SK-N-SH (cell line): ENCODE results near the gene FUT7. TPM values are rescaled to one million over a fixed set of nuclear protein-coding genes. Genes with fewer than 3 reads are reported as not detected.

Source experiments
- CTCF ChIA-PET: fragments of 300-600, 350-600 bp; formaldehyde crosslinking; extraction: SDS; loops from one replicate; lab custom pipeline; 2021; lab: Yijun Ruan, JAX
- POLR2A ChIA-PET: fragments of 350-600 bp; sonication (Branson Sonifier 250); formaldehyde crosslinking; extraction: SDS; loops from one replicate; lab custom pipeline; 2020; ENCODE audit warnings: antibody characterized with exemption, inconsistent platforms; lab: Yijun Ruan, JAX
- DNase-seq: peaks from one replicate; pipeline ENCODE4 v3.0.0; 2012
- H2AFZ ChIP-seq: fragments of 200-600 bp; sonication (generic); 2 replicates; pipeline ENCODE4 v1.8.1; 2016; ENCODE audit warnings: antibody characterized with exemption, mild to moderate bottlenecking, low read depth
- H3F3A ChIP-seq: fragments of 200-600 bp; sonication (generic); replicated peaks from 2 replicates; pipeline ENCODE3; 2016; ENCODE audit warnings: antibody characterized with exemption, mild to moderate bottlenecking; ENCODE audit not compliant: insufficient read depth
- H3K27ac ChIP-seq, 2 experiments: fragments of 200-500 bp in 1 of 2; fragments of 200-600 bp in 1 of 2; sonication (Bioruptor generic) in 1 of 2; sonication (generic), shearing (Covaris generic) in 1 of 2; 2 replicates each; pipeline versions ENCODE4 v1.5.1 to v1.6.1; 2014 to 2016; ENCODE audit warnings: low read depth in 2 of 2, inconsistent platforms in 1 of 2, low read length in 1 of 2, mild to moderate bottlenecking in 1 of 2, mixed read lengths in 1 of 2
- H3K27me3 ChIP-seq: fragments of 200-600 bp; sonication (generic), shearing (Covaris generic); 2 replicates; pipeline ENCODE4 v1.6.1; 2016; ENCODE audit warnings: mixed run types; ENCODE audit not compliant: insufficient read depth
- H3K36me3 ChIP-seq, 2 experiments: fragments of 200-500 bp in 1 of 2; fragments of 200-600 bp in 1 of 2; sonication (Bioruptor generic) in 1 of 2; sonication (generic) in 1 of 2; replicated peaks in 1 of 2; 2 replicates each; pipeline versions ENCODE3 to v1.5.1; 2014 to 2016; ENCODE audit warnings: low read length in 1 of 2, mild to moderate bottlenecking in 1 of 2; ENCODE audit not compliant: insufficient read depth in 2 of 2, control insufficient read depth in 1 of 2
- H3K4me1 ChIP-seq, 2 experiments: fragments of 200-500 bp in 1 of 2; fragments of 200-600 bp in 1 of 2; sonication (Bioruptor generic) in 1 of 2; sonication (generic), shearing (Covaris generic) in 1 of 2; 2 replicates each; pipeline versions ENCODE4 v1.5.1 to v1.6.1; 2014 to 2016; ENCODE audit warnings: low read depth in 1 of 2, low read length in 1 of 2, mixed run types in 1 of 2; ENCODE audit not compliant: insufficient read depth in 2 of 2, control insufficient read depth in 1 of 2
- H3K4me2 ChIP-seq: fragments of 200-600 bp; sonication (generic), shearing (Covaris generic); 2 replicates; pipeline ENCODE4 v1.6.1; 2017; ENCODE audit warnings: mixed run types
- H3K4me3 ChIP-seq, 2 experiments: fragments of 200-500 bp in 1 of 2; fragments of 200-600 bp in 1 of 2; sonication (Bioruptor generic) in 1 of 2; sonication (generic), shearing (Covaris generic) in 1 of 2; 2 replicates each; pipeline versions ENCODE4 v1.5.1 to v1.8.1; 2014 to 2016; ENCODE audit warnings: low read depth in 2 of 2, inconsistent platforms in 1 of 2, low read length in 1 of 2, mild to moderate bottlenecking in 1 of 2, mixed read lengths in 1 of 2, moderate library complexity in 1 of 2
- H3K79me2 ChIP-seq: fragments of 200-600 bp; sonication (generic); 2 replicates; pipeline ENCODE4 v1.8.1; 2017; ENCODE audit warnings: mild to moderate bottlenecking; ENCODE audit not compliant: insufficient read depth
- H3K9ac ChIP-seq: fragments of 200-600 bp; sonication (generic); 2 replicates; pipeline ENCODE4 v1.6.1; 2017; ENCODE audit warnings: mixed run types
- H3K9me2 ChIP-seq: fragments of 200-600 bp; sonication (generic); 2 replicates; pipeline ENCODE4 v1.6.1; 2017; ENCODE audit warnings: mixed run types
- H3K9me3 ChIP-seq: fragments of 200-600 bp; sonication (generic); 2 replicates; pipeline ENCODE4 v1.6.1; 2017; ENCODE audit warnings: mixed run types, mild to moderate bottlenecking, moderate library complexity
- H4K20me1 ChIP-seq: fragments of 200-600 bp; sonication (generic); 2 replicates; pipeline ENCODE4 v1.6.1; 2017; ENCODE audit warnings: mild to moderate bottlenecking, mixed run types; ENCODE audit not compliant: insufficient read depth
- CHD2 ChIP-seq: fragments of 150-350 bp; IDR thresholded peaks from 2 replicates; pipeline ENCODE4 v1.6.1; 2018; ENCODE audit warnings: low read length; ENCODE audit not compliant: partially characterized antibody
- ELF1 ChIP-seq: IDR thresholded peaks from 2 replicates; pipeline ENCODE4 v1.4.0; 2012
- EP300 ChIP-seq, 2 experiments: IDR thresholded peaks; 2 replicates each; pipeline versions ENCODE4 v1.4.0 to v1.6.1; 2012; ENCODE audit warnings: borderline replicate concordance in 1 of 2, low read depth in 1 of 2, low read length in 1 of 2
- FOSL2 ChIP-seq: IDR thresholded peaks from 2 replicates; pipeline ENCODE4 v1.4.0; 2012; ENCODE audit warnings: low read depth, mild to moderate bottlenecking, moderate library complexity, borderline replicate concordance
- FOXM1 ChIP-seq: IDR thresholded peaks from 2 replicates; pipeline ENCODE4 v1.4.0; 2012; ENCODE audit warnings: low read depth, mild to moderate bottlenecking
- GATA2 ChIP-seq: sonication (generic); formaldehyde crosslinking; IDR thresholded peaks from 2 replicates; pipeline ENCODE4 v1.5.0; 2020; ENCODE audit warnings: mild to moderate bottlenecking, missing genetic modification reagents
- JUND ChIP-seq: IDR thresholded peaks from 2 replicates; pipeline ENCODE4 v1.4.0; 2012
- MAX ChIP-seq: IDR thresholded peaks from 2 replicates; pipeline ENCODE4 v1.4.0; 2012; ENCODE audit warnings: low read depth
- MEF2A ChIP-seq: IDR thresholded peaks from 2 replicates; pipeline ENCODE4 v1.4.0; 2012; ENCODE audit warnings: low read depth, borderline replicate concordance
- MXI1 ChIP-seq: IDR thresholded peaks from 2 replicates; pipeline ENCODE4 v1.6.1; 2012; ENCODE audit warnings: mild to moderate bottlenecking, low read depth, low read length, improper control_type of control experiment
- NFIC ChIP-seq: IDR thresholded peaks from 2 replicates; pipeline ENCODE4 v1.4.0; 2012; ENCODE audit warnings: borderline replicate concordance
- PBX3 ChIP-seq: IDR thresholded peaks from 2 replicates; pipeline ENCODE4; 2012
- RCOR1 ChIP-seq: fragments of 150-350 bp; IDR thresholded peaks from 2 replicates; pipeline ENCODE4 v1.6.1; 2017; ENCODE audit warnings: antibody characterized with exemption, low read length
- REST ChIP-seq: IDR thresholded peaks from 2 replicates; pipeline ENCODE4 v1.6.1; 2012; ENCODE audit warnings: mild to moderate bottlenecking, low read depth, low read length, moderate library complexity
- RXRA ChIP-seq: IDR thresholded peaks from 2 replicates; pipeline ENCODE4 v1.4.0; 2012; ENCODE audit warnings: low read depth, mild to moderate bottlenecking, borderline replicate concordance
- SIN3A ChIP-seq: IDR thresholded peaks from 2 replicates; pipeline ENCODE4 v1.6.1; 2012; ENCODE audit warnings: low read depth, mild to moderate bottlenecking, low read length, moderate library complexity, borderline replicate concordance
- YY1 ChIP-seq: IDR thresholded peaks from 2 replicates; pipeline ENCODE4 v1.4.0; 2012; ENCODE audit warnings: low read depth, mild to moderate bottlenecking
- WGBS: methylation state at CpG from one replicate; pipeline ENCODE4 v1.1.6; 2017; ENCODE audit warnings: low lambda C conversion rate; 5-methylcytosine and 5-hydroxymethylcytosine counted together
- polyA plus RNA-seq, 3 experiments: library from polyadenylated mRNA; depleted of rRNA; stranded (reverse); fragments of >200 nt; gene quantifications; 2 replicates each; pipeline ENCODE4 v1.2.3, GENCODE V29; 2012

Gene FUT7
- polyA plus RNA-seq, 1 of the 3 experiments (the other 2 are of a cell fraction) = not detected

GRCh38 chr9:136995362-136995761, 36.5 kb downstream of the FUT7 start:
- Histone ChIP-seq H2AFZ (no peak overlapping the region), H3K4me3 (no peak overlapping the region), H3K9me3 (no peaks in the 10 kb centered on the region), H3K9ac (no peak overlapping the region), H3K36me3 (peaks cover 0 to 7% of the 10 kb centered on the region in 2 experiments), H3F3A (no peaks in the 10 kb centered on the region), H4K20me1 (0 out of 2 replicates have a peak, but pooled peaks cover 3% of the 10 kb centered on the region), H3K79me2 (peaks cover 18% of the 10 kb centered on the region; the same call in 1 of the 2 replicates), H3K27ac (no peak overlapping the region), H3K4me1 (peaks cover 9 to 24% of the 10 kb centered on the region in 2 experiments; a peak in 3 of 4 replicates), H3K4me2 (no peak overlapping the region), H3K9me2 (no peaks in the 10 kb centered on the region), H3K27me3 (no peaks in the 10 kb centered on the region)
- DNase-seq = no peak
- ChIA-PET CTCF (interaction anchor here (0.9 to 6.8 kb wide), 5 partner anchors 33 to 68 kb away, joined by 3 to 68 read pairs (median 10); partner anchors contain the start of genes ABCA2, FBXW5 and FUT7), POLR2A (interaction anchor here (0.7 kb wide), 1 partner anchor 44 kb away, joined by 3 read pairs; no protein-coding TSS in a partner anchor)
- WGBS = 93% methylated on average over 30 of the region's 30 CpGs
- TF ChIP-seq SIN3A = no peak
- TF ChIP-seq YY1 = no peak
- no peak for TF ChIP-seq FOSL2
- no peak for TF ChIP-seq GATA2 (CRISPR knock-in tag)
- TF ChIP-seq RCOR1 = no peak
- TF ChIP-seq RXRA = no peak
- TF ChIP-seq CHD2 = no peak
- no peak for TF ChIP-seq REST
- no peak for TF ChIP-seq MXI1
- no peak for TF ChIP-seq FOXM1
- TF ChIP-seq MAX = no peak

GRCh38 chr9:136994888-136995230, 37.0 kb downstream of the FUT7 start:
- no peaks in the 10 kb centered on the region for H3K9me2 ChIP-seq
- 0 out of 2 replicates have a peak, but pooled peaks cover 3% of the 10 kb centered on the region for H4K20me1 ChIP-seq
- TF ChIP-seq MEF2A (no peak), ELF1 (no peak), RCOR1 (no peak), MXI1 (no peak), JUND (no peak), CHD2 (no peak), EP300 (IDR thresholded peaks at IDR 0.05; ENCODE audit: borderline replicate concordance in 1 of 2, low read depth in 1 of 2, low read length in 1 of 2) (no peak), RXRA (no peak), FOXM1 (no peak), SIN3A (no peak), PBX3 (no peak), FOSL2 (no peak), NFIC (no peak)
- H3K4me3 ChIP-seq = no peak overlapping the region
- H3K27ac ChIP-seq = no peak overlapping the region
- H3K36me3 ChIP-seq = peaks cover 0 to 7% of the 10 kb centered on the region in 2 experiments
- ChIA-PET POLR2A (no interaction called here), CTCF (interaction anchor here (2.1 to 6.8 kb wide), 2 partner anchors 34 to 40 kb away, joined by 10 to 68 read pairs; partner anchors contain the start of genes ABCA2 and FUT7)
- no peaks in the 10 kb centered on the region for H3K27me3 ChIP-seq
- no peak for DNase-seq
- H3K4me2 ChIP-seq = no peak overlapping the region
- no peak overlapping the region for H2AFZ ChIP-seq
- H3K9me3 ChIP-seq = no peaks in the 10 kb centered on the region
- no peaks in the 10 kb centered on the region for H3F3A ChIP-seq
- H3K9ac ChIP-seq = no peak overlapping the region
- 96% methylated on average over 16 of the region's 40 CpGs for WGBS
- H3K79me2 ChIP-seq = peaks cover 18% of the 10 kb centered on the region; the same call in 1 of the 2 replicates
- peaks cover 9 to 24% of the 10 kb centered on the region in 2 experiments; a peak in 3 of 4 replicates for H3K4me1 ChIP-seq
